HepG2 (cell line): ENCODE results near the gene CCDC148. TPM values are rescaled to one million over a fixed set of nuclear protein-coding genes. Genes with fewer than 3 reads are reported as not detected.
A peak's percentile ranks its signal among the peaks of the same experiment; 100 is the strongest.

Source experiments
- ADNP ChIP-seq: sonication (generic); formaldehyde crosslinking; IDR thresholded peaks from 2 replicates; pipeline ENCODE4 v1.4.0; 2020; ENCODE audit warnings: missing genetic modification reagents
- ATM ChIP-seq: fragments of 450-650 bp; IDR thresholded peaks from 2 replicates; pipeline ENCODE4 v1.7.1; 2017; ENCODE audit warnings: mild to moderate bottlenecking, borderline replicate concordance
- EED ChIP-seq: sonication (generic); formaldehyde crosslinking; IDR thresholded peaks from 2 replicates; pipeline ENCODE4 v1.5.0; 2020; ENCODE audit warnings: mild to moderate bottlenecking, missing genetic modification reagents
- GATA4 ChIP-seq: sonication (generic); IDR thresholded peaks from 2 replicates; pipeline ENCODE4 v1.6.1; 2016; ENCODE audit warnings: antibody characterized with exemption, low read depth, borderline replicate concordance
- MAZ ChIP-seq, 2 experiments: sonication (generic) in 1 of 2; formaldehyde crosslinking in 1 of 2; IDR thresholded peaks; 2 replicates each; pipeline versions ENCODE4 v1.5.0 to v1.6.1; 2012 to 2020; ENCODE audit warnings: low read depth in 2 of 2, mild to moderate bottlenecking in 2 of 2, borderline replicate concordance in 1 of 2, improper control_type of control experiment in 1 of 2, low read length in 1 of 2, missing genetic modification reagents in 1 of 2, moderate library complexity in 1 of 2
- SNAPC2 ChIP-seq: sonication (generic); formaldehyde crosslinking; IDR thresholded peaks from 2 replicates; pipeline ENCODE4 v1.8.1; 2022; ENCODE audit warnings: mild to moderate bottlenecking, missing genetic modification reagents
- SOX13 ChIP-seq, 3 experiments: fragments of 450-650 bp in 1 of 3; sonication (generic) in 1 of 3; formaldehyde crosslinking in 1 of 3; IDR thresholded peaks in 2 of 3; conservative IDR thresholded peaks in 1 of 3; 2 replicates each; pipeline versions ENCODE4 v1.5.0 to v1.6.1; 2016 to 2020; ENCODE audit warnings: antibody characterized with exemption in 1 of 3, mild to moderate bottlenecking in 1 of 3, missing compliant biosample characterization in 1 of 3, missing genetic modification reagents in 1 of 3, moderate library complexity in 1 of 3
- SP1 ChIP-seq, 2 experiments: fragments of 450-650 bp in 1 of 2; sonication (generic) in 1 of 2; formaldehyde crosslinking in 1 of 2; IDR thresholded peaks; 2 replicates each; pipeline versions ENCODE4 v1.4.0 to v1.6.1; 2016 to 2020; ENCODE audit warnings: missing genetic modification reagents in 1 of 2
- ZNF34 ChIP-seq: sonication (generic); formaldehyde crosslinking; IDR thresholded peaks from 2 replicates; pipeline ENCODE4 v1.4.0; 2020; ENCODE audit warnings: mild to moderate bottlenecking, missing genetic modification reagents, borderline replicate concordance
- polyA plus RNA-seq, 8 experiments: library from polyadenylated mRNA; depleted of rRNA in 3 of 8; stranded (reverse) in 7 of 8; unstranded in 1 of 8; fragments of >200 nt; fragmentation: Illumina TruSeq in 4 of 8; extraction: Trizol in 4 of 8; gene quantifications; 2 replicates each; pipeline versions ENCODE4 v1.2.1 to v1.2.3, GENCODE V29; 2011 to 2016; ENCODE audit warnings: low read depth in 4 of 8, missing spikeins in 1 of 8, mixed read lengths in 1 of 8; ENCODE audit not compliant: insufficient read depth in 1 of 8
- total RNA-seq, 5 experiments: library from RNA; depleted of rRNA; stranded (reverse); fragments of >200 nt; fragmentation: Illumina TruSeq; extraction: Trizol; gene quantifications; 2 replicates each; pipeline ENCODE4 v1.2.3, GENCODE V29; 2016; ENCODE audit warnings: low read depth in 1 of 5
- TF ChIP-seq, protein P1 (sequence below), 2 experiments: fragments of 450-650 bp in 1 of 2; sonication (generic) in 1 of 2; formaldehyde crosslinking in 1 of 2; IDR thresholded peaks; 2 replicates each; pipeline versions ENCODE4 v1.6.1 to v1.8.0; 2016 to 2022; ENCODE audit warnings: antibody characterized with exemption in 1 of 2, mild to moderate bottlenecking in 1 of 2, missing genetic modification reagents in 1 of 2
- TF ChIP-seq, protein P2 (sequence below): sonication (generic); formaldehyde crosslinking; conservative IDR thresholded peaks from 2 replicates; pipeline ENCODE4 v1.8.0; 2022; ENCODE audit warnings: mild to moderate bottlenecking, moderate library complexity, missing genetic modification reagents
- TF ChIP-seq, protein P3 (sequence below): sonication (generic); formaldehyde crosslinking; IDR thresholded peaks from 2 replicates; pipeline ENCODE4 v1.8.1; 2023; ENCODE audit warnings: mild to moderate bottlenecking, missing genetic modification reagents

Gene CCDC148
- total and polyA plus RNA-seq, 2 of the 13 experiments (the other 11 are each of a cell fraction or from before 2014, with no cell fraction given), result 0.30 to 0.49 TPM

- no peak for TF ChIP-seq SNAPC2 (CRISPR knock-in tag)
- no peak for TF ChIP-seq SP1 (IDR thresholded peaks at IDR 0.05)
- TF ChIP-seq SP1 (CRISPR knock-in tag; IDR thresholded peaks at IDR 0.05), result 0 out of 2 replicates have a peak, but pooled peaks have one; percentile 40
- peak; percentile 71 for TF ChIP-seq ADNP (CRISPR knock-in tag)
- no peak for TF ChIP-seq EED (CRISPR knock-in tag)
- TF ChIP-seq GATA4, result peak; percentile 8; the same call in 1 of the 2 replicates
- TF ChIP-seq, protein P1, sequence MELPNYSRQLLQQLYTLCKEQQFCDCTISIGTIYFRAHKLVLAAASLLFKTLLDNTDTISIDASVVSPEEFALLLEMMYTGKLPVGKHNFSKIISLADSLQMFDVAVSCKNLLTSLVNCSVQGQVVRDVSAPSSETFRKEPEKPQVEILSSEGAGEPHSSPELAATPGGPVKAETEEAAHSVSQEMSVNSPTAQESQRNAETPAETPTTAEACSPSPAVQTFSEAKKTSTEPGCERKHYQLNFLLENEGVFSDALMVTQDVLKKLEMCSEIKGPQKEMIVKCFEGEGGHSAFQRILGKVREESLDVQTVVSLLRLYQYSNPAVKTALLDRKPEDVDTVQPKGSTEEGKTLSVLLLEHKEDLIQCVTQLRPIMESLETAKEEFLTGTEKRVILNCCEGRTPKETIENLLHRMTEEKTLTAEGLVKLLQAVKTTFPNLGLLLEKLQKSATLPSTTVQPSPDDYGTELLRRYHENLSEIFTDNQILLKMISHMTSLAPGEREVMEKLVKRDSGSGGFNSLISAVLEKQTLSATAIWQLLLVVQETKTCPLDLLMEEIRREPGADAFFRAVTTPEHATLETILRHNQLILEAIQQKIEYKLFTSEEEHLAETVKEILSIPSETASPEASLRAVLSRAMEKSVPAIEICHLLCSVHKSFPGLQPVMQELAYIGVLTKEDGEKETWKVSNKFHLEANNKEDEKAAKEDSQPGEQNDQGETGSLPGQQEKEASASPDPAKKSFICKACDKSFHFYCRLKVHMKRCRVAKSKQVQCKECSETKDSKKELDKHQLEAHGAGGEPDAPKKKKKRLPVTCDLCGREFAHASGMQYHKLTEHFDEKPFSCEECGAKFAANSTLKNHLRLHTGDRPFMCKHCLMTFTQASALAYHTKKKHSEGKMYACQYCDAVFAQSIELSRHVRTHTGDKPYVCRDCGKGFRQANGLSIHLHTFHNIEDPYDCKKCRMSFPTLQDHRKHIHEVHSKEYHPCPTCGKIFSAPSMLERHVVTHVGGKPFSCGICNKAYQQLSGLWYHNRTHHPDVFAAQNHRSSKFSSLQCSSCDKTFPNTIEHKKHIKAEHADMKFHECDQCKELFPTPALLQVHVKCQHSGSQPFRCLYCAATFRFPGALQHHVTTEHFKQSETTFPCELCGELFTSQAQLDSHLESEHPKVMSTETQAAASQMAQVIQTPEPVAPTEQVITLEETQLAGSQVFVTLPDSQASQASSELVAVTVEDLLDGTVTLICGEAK (IDR thresholded peaks at IDR 0.05), result no peak
- TF ChIP-seq, protein P1 (CRISPR knock-in tag; IDR thresholded peaks at IDR 0.05), result peak; percentile 62; the same call in 1 of the 2 replicates
- no peak for TF ChIP-seq ATM
- TF ChIP-seq, protein P2, sequence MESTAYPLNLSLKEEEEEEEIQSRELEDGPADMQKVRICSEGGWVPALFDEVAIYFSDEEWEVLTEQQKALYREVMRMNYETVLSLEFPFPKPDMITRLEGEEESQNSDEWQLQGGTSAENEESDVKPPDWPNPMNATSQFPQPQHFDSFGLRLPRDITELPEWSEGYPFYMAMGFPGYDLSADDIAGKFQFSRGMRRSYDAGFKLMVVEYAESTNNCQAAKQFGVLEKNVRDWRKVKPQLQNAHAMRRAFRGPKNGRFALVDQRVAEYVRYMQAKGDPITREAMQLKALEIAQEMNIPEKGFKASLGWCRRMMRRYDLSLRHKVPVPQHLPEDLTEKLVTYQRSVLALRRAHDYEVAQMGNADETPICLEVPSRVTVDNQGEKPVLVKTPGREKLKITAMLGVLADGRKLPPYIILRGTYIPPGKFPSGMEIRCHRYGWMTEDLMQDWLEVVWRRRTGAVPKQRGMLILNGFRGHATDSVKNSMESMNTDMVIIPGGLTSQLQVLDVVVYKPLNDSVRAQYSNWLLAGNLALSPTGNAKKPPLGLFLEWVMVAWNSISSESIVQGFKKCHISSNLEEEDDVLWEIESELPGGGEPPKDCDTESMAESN, result 0 out of 2 replicates have a peak, but pooled peaks have one; percentile 52
- 0 out of 2 replicates have a peak, but pooled peaks have one; percentile 67 for TF ChIP-seq ZNF34
- no peak for TF ChIP-seq MAZ (IDR thresholded peaks at IDR 0.05; ENCODE audit: borderline replicate concordance, low read depth, low read length)
- TF ChIP-seq MAZ (CRISPR knock-in tag; IDR thresholded peaks at IDR 0.05; ENCODE audit: low read depth), result peak; percentile 46; the same call in 1 of the 2 replicates
- TF ChIP-seq, protein P3, sequence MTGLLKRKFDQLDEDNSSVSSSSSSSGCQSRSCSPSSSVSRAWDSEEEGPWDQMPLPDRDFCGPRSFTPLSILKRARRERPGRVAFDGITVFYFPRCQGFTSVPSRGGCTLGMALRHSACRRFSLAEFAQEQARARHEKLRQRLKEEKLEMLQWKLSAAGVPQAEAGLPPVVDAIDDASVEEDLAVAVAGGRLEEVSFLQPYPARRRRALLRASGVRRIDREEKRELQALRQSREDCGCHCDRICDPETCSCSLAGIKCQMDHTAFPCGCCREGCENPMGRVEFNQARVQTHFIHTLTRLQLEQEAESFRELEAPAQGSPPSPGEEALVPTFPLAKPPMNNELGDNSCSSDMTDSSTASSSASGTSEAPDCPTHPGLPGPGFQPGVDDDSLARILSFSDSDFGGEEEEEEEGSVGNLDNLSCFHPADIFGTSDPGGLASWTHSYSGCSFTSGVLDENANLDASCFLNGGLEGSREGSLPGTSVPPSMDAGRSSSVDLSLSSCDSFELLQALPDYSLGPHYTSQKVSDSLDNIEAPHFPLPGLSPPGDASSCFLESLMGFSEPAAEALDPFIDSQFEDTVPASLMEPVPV (CRISPR knock-in tag), result peak; percentile 64; the same call in 1 of the 2 replicates
- peak; percentile 37 for TF ChIP-seq SOX13 (IDR thresholded peaks at IDR 0.05)
- peak in 1 of 2 experiments; percentile 88; a peak in 2 of 4 replicates for TF ChIP-seq SOX13 (CRISPR knock-in tag; conservative IDR thresholded peaks at IDR 0.05 in 1 of 2, IDR thresholded peaks at IDR 0.05 in 1 of 2)
Observed at GRCh38 chr2:158131919-158132566, 324.5 kb downstream of the CCDC148 start (continued).
